HG03095 (cell line): Measurements from ENCODE around the gene CDC37.
A peak's percentile ranks its signal among the peaks of the same experiment; 100 is the strongest.
"Not testable (repeated sequence)": the region's sequence is repeated elsewhere in the genome, so short reads cannot be mapped to it uniquely, and the experiment has no call there.

Experiments used
- ATAC-seq: cut with Tn5 transposase; IDR thresholded peaks from one replicate; pipeline ENCODE4 v1.9.1; 2021; ENCODE audit warnings: moderate library complexity; ENCODE audit not compliant: unreplicated experiment

Gene CDC37

GRCh38 chr19:10395003-10395402 is 8.3 kb downstream of the CDC37 start:
- no peak for ATAC-seq

GRCh38 chr19:10393137-10393536 is 10.2 kb downstream of the CDC37 start:
- no peak for ATAC-seq

GRCh38 chr19:10392120-10392519 is 11.2 kb downstream of the CDC37 start:
- no peak for ATAC-seq

- ATAC-seq: no peak
Observed at GRCh38 chr19:10390652-10391286, 12.6 kb downstream of the CDC37 start.

GRCh38 chr19:10389863-10390262 is 13.5 kb downstream of the CDC37 start:
- no peak for ATAC-seq

GRCh38 chr19:10388957-10389356 is 14.4 kb downstream of the CDC37 start:
- no peak for ATAC-seq

GRCh38 chr19:10384580-10384979 is 18.8 kb downstream of the CDC37 start:
- no peak for ATAC-seq

- ATAC-seq: not testable (repeated sequence)
Observed at GRCh38 chr19:10383223-10383499, 20.2 kb downstream of the CDC37 start.

GRCh38 chr19:10380313-10381102 is 22.8 kb downstream of the CDC37 start, which contains the start of gene TYK2:
TYK2 (minus strand) TSS chr19:10380572; CDS start chr19:10378406, 2,166 bp downstream.
- ATAC-seq: peak; percentile 94

- no peak for ATAC-seq
Observed at GRCh38 chr19:10379880-10380312, 23.4 kb downstream of the CDC37 start.

GRCh38 chr19:10378124-10378523 is 25.2 kb downstream of the CDC37 start:
- no peak for ATAC-seq

- ATAC-seq: not testable (repeated sequence)
Observed at GRCh38 chr19:10377140-10377640, 26.2 kb downstream of the CDC37 start.

- no peak for ATAC-seq
Observed at GRCh38 chr19:10374931-10375330, 28.4 kb downstream of the CDC37 start.

- no peak for ATAC-seq
Observed at GRCh38 chr19:10372690-10373089, 30.7 kb downstream of the CDC37 start.

- no peak for ATAC-seq
Observed at GRCh38 chr19:10368101-10368803, 35.1 kb downstream of the CDC37 start.

GRCh38 chr19:10366950-10367512 is 36.3 kb downstream of the CDC37 start:
- ATAC-seq: not testable (repeated sequence)

- no peak for ATAC-seq
Observed at GRCh38 chr19:10365518-10365917, 37.8 kb downstream of the CDC37 start.

GRCh38 chr19:10364644-10365043 is 38.7 kb downstream of the CDC37 start:
- ATAC-seq: no peak

GRCh38 chr19:10363789-10364281 is 39.5 kb downstream of the CDC37 start:
- ATAC-seq: no peak

- no peak for ATAC-seq
Observed at GRCh38 chr19:10362259-10362658, 41.1 kb downstream of the CDC37 start.

- ATAC-seq: no peak
Observed at GRCh38 chr19:10361569-10362011, 41.8 kb downstream of the CDC37 start.
